Stimulated activated CD8-positive, alpha-beta memory T cell treated with anti-CD3 and anti-CD28 coated beads, Interleukin-15, amount 100 ng/mL, for 48 hours (primary cell): ENCODE data around the gene QRICH2.
"Not testable (repeated sequence)": the region's sequence is repeated elsewhere in the genome, so short reads cannot be mapped to it uniquely, and the experiment has no call there.

Experiments
- DNase-seq, 2 donors: peaks; one replicate each; pipeline ENCODE4 v3.0.0-alpha.2; 2020; ENCODE audit warnings: low read depth in 2 of 2

QRICH2 gene

GRCh38 chr17:76331083-76331482 lies 23.0 kb upstream of the QRICH2 start:
- no peak for DNase-seq

DNA sequence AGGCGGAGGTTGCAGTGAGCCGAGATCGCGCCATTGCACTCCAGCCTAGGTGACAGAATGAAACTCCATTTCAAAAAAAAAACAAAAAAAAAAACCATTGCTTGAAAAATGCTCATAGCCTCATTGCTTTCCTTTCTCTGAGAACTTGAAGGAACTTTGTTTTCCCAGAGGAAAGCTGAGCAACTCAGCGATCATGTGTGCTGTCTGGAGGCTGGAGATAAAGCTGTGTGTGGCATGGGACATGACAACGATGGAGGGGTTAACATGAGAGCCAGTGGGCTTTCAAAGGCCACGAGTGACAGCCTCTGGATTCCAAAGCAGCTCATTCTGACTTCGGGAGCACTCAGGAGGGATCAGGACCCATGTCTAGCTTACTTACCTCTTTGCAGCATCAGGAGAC lies 21.6 kb upstream of the QRICH2 start:
- no peak for DNase-seq

DNA sequence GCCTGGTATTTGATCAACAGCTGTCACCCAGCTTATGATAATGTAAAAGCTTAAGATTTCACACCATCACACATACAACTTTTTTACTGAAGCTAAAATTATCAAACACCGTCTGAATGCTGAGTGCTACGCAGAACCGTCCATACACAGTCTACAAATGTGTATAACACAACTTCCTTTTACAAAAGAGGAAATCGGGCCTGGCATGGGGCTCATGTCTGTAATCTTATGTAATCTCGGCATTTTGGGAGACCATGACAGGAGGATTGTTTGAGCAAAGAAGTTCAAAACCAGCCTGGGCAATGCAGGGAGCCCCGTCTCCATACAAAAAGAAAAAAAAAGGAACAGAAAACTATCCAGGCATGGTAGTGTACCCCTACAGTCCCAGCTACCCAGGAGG lies 19.6 kb upstream of the QRICH2 start:
- DNase-seq, result no peak

DNA sequence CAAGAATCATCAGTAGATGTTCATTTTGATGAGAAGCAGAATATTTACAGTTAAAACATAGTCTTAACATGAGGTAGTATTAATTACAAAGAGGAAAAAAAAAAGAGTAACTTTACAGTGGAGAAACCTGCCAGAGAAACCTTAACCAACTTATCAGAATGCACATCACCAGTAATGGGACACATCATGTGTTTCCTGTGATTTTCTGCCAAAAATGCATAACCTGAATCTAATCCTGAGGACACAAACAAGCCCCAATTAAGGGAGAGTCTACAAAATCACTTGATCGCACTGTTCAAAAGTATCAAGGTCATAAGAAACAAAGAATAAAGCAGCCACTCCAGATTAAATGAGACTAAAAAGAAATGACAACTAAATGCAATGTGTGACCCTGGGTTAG lies 18.2 kb upstream of the QRICH2 start:
- no peak for DNase-seq

DNA sequence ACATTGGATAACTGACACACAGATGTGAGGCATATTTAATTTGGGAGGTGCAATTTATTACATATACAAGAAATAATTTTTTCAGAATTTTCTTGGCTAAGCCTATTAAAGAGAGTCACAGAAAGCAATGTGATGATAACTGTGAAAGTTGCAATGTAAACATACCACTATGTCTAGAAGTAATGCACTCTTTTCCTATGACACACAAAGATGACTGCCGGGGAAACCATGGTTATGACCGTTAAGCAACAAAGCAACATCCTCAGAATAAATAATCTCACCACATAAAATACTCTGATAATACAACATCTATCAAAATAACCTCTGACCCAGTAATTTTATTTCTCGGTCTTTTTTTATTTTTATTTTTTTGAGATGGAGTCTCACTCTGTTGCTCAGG lies 10.5 kb upstream of the QRICH2 start:
- no peak for DNase-seq

GRCh38 chr17:76317535-76317934 lies 9.5 kb upstream of the QRICH2 start:
- no peak for DNase-seq

DNA sequence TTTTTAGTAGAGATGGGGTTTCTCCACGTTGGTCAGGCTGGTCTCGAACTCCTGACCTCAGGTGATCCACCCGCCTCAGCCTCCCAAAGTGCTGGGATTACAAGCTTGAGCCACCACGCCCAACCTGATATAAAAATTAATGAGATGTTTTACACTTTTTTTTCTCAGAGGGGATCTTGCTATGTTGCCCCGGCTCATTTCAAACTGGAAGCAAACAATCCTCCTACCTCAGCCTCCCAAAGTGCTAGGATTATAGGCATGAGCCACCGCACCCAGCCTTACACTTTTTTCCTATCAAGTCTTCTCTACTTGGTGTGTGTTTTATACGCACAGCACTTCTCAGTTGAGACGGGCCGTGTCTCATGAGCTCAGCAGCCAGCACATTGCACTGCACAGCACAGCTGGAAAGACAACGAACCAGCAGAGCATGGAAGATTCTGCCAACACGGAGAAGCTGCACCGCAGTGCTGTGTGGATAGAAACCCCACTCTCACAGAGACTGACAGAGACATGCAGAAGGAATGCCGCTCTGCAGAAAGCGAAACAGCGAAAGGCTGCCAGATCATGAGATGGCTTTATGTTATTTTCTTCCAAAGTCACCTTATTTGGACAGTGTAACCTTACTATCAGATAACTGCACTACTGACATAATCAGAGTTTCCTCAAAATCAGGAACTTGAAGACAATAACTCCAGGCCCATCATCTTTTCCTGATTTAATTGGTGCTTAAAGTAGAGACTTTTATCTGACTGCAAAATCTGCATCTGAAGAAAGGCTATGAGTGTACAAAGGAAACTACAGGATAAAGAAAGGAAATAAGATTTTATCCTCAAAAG lies 6.5 kb upstream of the QRICH2 start:
- no peak for DNase-seq

GRCh38 chr17:76312735-76313134 lies 4.7 kb upstream of the QRICH2 start:
- no peak for DNase-seq

DNA sequence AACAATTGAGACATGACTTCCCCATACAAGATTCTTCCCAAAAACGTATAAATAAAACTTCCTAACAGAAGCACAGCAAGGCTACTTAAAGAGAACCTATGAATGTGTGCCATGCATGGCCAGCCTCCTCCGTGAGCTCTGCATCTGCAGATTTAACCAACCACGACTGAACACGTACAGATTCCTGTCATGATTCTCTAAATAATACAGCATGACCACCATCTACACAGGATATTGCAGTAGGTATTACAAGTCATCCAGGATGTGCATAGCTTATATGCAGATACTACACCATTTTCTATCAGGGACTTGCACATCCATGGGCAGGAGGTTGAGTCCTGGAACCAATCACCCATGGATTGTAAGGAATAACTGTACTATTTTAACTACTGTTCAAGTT lies 1.4 kb upstream of the QRICH2 start:
- no peak for DNase-seq

DNA sequence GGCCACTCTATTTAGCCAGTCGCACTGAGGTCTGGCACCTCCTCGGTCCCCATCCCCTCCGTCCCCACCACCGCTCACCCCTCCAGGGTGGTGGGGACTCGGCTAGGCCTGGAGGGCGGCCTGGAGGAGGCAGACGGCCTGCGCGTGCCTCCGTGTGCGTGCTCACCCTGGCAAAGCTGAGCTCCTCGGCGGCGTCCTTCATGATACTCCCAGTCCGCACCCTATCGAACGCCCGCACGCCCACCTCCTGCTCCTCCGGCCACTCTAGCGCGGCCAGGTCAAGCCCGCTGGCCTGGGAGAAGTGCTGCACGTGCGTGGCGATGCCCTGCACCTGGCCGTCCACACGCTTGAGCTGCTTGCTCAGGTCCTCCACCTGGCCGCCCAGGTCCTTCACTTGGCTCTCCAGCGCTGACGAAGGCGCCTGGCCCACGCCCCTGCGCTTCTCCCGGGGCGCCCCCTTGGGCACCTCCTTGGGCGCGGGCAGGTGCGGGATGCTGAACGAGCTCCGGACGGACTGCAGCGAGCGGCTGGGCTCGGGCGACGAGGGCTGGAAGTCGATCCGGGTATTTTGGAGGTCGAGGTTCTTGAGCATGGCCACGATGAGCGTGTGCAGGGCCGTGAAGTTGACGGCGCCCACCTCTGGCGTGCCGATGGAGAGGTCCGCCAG lies 644 bp downstream of the QRICH2 start:
- no peak for DNase-seq

GRCh38 chr17:76305135-76305454 lies 3.0 kb downstream of the QRICH2 start:
- not testable (repeated sequence) for DNase-seq

DNA sequence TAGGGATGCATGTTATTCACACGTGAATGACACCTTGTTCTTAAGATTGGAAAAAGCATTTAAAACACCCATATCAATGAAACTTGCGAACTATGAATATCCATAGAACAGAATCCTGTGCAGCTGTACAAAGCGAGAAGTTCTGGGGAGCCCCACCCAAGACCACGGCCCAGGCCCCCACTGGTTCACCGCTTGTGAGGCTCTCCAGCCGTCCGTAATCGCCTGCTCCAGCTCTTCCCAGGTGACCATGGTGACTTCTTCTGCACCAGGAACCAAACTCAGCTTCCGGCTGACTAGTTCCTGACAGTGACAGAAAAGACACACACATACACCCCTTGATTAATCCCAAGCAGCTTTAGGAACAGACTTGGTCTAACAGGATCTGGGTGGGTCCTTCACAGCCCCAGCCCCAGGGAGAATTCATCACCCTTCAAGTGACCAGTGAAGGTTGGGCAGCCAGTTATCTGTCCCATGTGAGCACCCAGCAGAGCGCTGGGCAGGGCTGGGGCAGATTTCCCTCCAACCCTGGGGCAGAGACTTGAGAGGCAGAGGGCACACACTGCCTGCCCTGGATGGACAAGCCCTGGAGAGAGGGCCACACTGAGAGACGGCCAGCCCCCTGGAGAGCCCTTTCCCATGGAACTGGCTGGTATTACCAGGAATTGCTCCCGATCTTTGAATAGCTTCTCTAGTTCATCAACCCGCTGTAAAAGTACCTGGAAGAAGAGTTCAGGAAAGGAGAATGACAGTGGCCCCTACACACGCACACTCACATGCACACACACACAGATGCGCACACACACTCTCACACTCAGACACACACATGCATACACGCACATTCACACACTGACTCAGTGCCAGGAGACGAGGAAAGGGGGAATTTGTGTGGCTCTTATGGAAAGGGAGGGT lies 3.6 kb downstream of the QRICH2 start:
- no peak for DNase-seq

DNA sequence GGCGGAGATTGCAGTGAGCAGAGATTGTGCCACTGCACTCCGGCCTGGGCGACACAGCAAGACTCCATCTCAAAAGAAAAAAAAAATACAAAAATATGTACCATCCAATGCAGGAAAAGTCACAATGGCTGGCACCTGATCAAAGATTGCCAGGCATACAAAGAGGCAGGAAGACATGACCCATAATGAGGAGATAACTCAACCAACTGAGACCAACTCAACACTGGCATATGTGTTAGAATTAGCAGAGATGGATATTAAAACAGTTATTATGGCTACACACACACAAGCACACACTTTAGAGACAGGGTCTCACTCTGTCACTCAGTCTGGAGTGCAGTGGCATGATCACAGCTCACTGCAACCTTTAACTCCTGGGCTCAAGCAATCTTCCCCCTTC lies 10.6 kb downstream of the QRICH2 start:
- no peak for DNase-seq

DNA sequence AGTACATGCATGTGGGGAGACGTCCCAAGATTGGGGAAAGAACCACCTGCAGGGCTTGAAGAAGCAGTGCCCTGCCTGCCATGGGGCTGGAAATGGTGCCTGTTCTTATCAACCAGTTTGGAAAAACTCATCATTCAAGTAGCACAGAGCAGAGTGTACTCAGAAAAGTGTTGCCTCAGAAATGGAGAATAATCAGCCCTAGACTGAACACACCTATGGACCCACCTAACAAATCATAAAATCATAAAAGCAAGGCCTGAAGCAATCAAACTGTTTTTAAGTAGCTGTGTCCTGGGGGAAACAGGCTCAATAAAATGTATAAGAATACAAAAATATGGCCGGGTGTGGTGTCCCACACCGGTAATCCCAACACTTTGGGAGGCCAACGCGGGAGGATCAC lies 11.2 kb downstream of the QRICH2 start:
- DNase-seq, result no peak

GRCh38 chr17:76296186-76296585 lies 11.9 kb downstream of the QRICH2 start:
- no peak for DNase-seq

GRCh38 chr17:76293106-76293505 lies 15.0 kb downstream of the QRICH2 start:
- DNase-seq, result no peak

- no peak for DNase-seq
Measured at GRCh38 chr17:76292567-76292966, 15.5 kb downstream of the QRICH2 start.

DNA sequence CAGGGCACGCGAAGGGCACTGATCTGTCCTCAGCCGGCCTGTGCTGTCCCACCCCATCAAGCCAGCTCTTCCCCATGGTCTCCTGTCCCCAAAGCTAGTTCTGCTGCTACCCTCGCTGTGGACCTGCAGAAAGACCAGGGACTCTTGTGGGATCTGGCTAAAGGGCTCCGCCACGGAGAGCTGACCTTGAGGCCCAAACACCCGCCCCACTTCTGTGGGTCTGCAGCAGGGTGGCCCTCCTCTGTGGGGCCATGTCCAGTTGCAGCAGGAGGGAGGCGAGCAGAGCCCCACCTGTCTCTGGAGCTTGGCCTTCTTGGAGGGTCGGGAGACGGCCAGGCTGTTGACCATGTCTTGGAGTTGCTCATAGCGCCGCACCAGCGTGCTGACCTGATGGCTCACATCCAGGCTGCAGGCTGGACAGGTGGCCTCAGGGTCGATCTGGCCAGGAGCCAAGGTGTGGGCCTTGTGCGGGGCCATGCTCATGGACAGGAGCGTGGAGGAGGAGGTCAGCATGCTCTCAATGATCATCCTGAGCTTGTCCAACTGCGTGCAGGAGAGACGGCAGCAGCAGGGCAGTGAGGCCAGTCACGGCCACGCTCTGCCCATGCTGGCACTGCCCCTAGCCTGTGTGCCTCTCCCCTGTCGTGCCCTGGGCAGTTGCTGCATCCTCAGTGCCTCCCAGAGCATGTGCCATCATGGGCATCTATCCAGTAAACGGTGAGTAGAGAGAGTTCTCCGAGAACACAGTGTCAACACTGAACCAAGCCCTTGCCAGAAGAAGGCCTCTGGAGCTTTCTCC lies 26.3 kb downstream of the QRICH2 start:
- DNase-seq, result no peak

- DNase-seq, result no peak
Measured at GRCh38 chr17:76280650-76281049, 27.4 kb downstream of the QRICH2 start.

DNA sequence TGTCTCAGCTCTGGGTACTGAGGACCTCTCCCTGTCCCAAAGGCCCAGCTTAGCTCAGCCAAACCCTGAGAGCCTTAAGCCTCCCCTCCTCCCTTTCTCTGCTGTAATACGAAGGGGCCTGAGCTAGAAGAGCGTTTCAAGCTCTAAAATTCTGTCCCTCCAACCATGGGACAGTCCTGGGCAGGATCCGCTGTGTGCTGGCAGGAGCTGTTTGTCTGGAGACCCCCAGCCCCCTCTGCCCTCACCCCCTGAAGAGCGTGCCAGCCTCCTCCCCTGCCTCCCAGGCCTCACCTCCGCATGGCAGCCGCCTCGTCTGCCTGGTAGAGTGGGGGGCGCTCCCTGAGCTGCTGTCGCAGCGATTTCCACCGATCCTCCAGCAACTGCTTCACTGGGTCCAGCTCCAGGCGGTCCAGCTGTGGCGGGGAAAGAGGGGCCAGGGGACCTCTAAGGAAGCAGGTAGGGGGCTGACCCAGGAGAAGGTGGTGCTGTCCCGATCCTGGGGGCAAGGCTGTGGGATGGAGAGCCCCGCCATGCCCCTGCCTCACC lies 28.3 kb downstream of the QRICH2 start:
- DNase-seq, result no peak

DNA sequence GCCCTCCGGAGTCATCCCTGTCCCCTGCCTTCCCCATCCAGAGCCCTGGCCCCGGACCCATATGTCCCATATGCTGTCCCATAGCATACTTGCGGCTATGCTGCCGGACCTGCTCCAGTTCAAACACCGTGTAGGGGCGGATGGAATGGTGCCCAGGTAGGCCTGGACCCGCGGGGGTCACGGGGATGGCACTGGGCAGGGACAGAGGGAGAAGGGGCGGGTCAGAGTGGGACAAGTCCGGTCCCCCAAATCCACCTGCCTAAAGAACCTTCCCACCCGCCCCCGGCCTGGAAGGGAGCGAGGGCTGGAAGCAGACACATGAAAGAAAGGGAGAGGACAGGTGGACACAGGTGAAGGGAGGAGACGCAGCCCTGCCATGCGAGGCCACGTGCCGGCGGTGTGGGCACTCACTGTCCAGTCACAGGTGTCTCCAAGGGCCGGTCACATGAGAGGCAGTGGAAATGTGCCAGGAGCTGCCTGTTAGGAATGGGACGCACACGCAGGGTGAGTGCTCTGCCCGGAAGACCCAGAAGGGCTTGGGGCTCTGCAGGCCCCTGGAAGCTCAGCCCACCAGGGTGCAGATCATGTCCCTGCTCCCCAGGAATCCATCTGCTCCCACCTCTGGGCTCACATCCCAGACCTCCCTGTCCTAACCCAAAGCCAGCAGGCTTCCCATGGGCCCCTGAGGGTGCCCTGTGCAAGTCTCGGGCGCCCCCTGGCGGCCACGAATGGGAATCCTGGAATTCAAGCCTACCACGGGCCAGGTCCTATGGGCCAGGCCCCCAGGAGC lies 28.9 kb downstream of the QRICH2 start:
- DNase-seq, result peak; percentile 70 to 74
